ENCODE measurements around the gene PPIG.

DNA sequence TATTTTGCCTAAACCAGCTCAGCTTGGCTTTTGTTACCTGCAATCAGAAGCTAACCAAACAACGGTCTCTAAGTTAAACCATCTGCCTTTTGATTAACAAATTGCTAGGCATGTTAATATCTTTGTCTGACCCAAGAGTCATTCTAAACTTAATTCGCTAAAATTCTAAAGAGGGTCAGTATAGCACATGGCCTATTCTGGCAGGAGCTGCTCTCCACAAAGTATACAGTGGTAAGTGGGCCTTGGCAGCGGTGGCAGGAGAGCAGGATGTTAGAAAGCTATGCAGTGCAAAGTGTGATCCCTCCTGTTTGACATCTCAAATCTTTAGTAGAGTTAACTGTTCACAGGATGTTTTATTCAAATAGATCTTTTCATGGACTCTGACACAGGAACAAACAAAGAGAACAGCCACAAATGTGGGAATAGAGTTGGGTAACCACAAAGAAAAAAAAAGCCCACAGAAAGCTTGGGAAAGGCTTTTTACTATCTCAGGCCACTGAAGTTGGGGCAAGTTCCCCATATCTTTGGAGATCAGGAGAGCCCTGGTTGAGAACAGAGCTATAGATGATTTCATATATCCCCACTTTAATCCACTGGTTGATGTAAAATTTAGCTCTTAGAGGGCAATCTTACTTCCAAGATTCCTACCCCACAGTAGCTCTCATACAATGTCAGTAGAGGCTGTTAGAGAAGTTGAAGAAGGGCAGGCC lies 99.4 kb downstream of the PPIG start:
- TF ChIP-seq POLR2AphosphoS5 (IDR thresholded peaks at IDR 0.05; ENCODE audit: low read depth, low read length) (no peak), FOXP2 (optimal IDR thresholded peaks at IDR 0.05; ENCODE audit: borderline replicate concordance, extremely low read depth, extremely low read length, insufficient read depth) (no peak), TAF1 (IDR thresholded peaks at IDR 0.05; ENCODE audit: borderline replicate concordance, insufficient read depth, low read length) (no peak)
